GM23248 (cell line): Measurements from ENCODE around the gene TANK. TPM values are rescaled to one million over a fixed set of nuclear protein-coding genes. Genes with fewer than 3 reads are reported as not detected.

ENCODE experiments used
- DNase-seq: peaks from one replicate; pipeline ENCODE4 v3.0.0-alpha.2; 2015
- H2AFZ ChIP-seq: fragments of 200-600 bp; sonication (generic); 2 replicates; pipeline ENCODE4 v1.6.1; 2016; ENCODE audit warnings: antibody characterized with exemption
- H3F3A ChIP-seq: fragments of 200-600 bp; sonication (generic); 2 replicates; pipeline ENCODE4 v1.6.1; 2016; ENCODE audit warnings: mild to moderate bottlenecking, antibody characterized with exemption, mixed run types; ENCODE audit not compliant: insufficient read depth
- H3K27ac ChIP-seq: fragments of 200-600 bp; sonication (generic); 2 replicates; pipeline ENCODE4 v1.5.1; 2016; ENCODE audit warnings: mild to moderate bottlenecking
- H3K27me3 ChIP-seq: fragments of 200-600 bp; sonication (generic); replicated peaks from 2 replicates; pipeline ENCODE4 v1.6.1; 2016; ENCODE audit warnings: mild to moderate bottlenecking; ENCODE audit not compliant: insufficient read depth
- H3K36me3 ChIP-seq: fragments of 200-600 bp; sonication (generic); 2 replicates; pipeline ENCODE4 v1.6.1; 2016; ENCODE audit warnings: low read depth, mild to moderate bottlenecking
- H3K4me1 ChIP-seq: fragments of 200-600 bp; sonication (generic); 2 replicates; pipeline ENCODE4 v1.6.1; 2016; ENCODE audit warnings: mild to moderate bottlenecking; ENCODE audit not compliant: insufficient read depth
- H3K4me2 ChIP-seq: fragments of 200-600 bp; sonication (generic); one replicate; pipeline ENCODE4 v1.6.1; 2016; ENCODE audit warnings: mild to moderate bottlenecking; ENCODE audit not compliant: unreplicated experiment
- H3K4me3 ChIP-seq: fragments of 200-600 bp; sonication (generic); 2 replicates; pipeline ENCODE4 v1.5.1; 2016; ENCODE audit warnings: mild to moderate bottlenecking
- H3K79me2 ChIP-seq: fragments of 200-600 bp; sonication (generic); 2 replicates; pipeline ENCODE4 v1.6.1; 2016; ENCODE audit warnings: mild to moderate bottlenecking; ENCODE audit not compliant: insufficient read depth
- H3K9ac ChIP-seq: fragments of 200-600 bp; sonication (generic); 2 replicates; pipeline ENCODE4 v1.6.1; 2016; ENCODE audit warnings: mild to moderate bottlenecking
- H3K9me2 ChIP-seq: fragments of 200-600 bp; sonication (generic); 2 replicates; pipeline ENCODE4 v1.6.1; 2016; ENCODE audit warnings: mixed run types, mild to moderate bottlenecking, moderate library complexity; ENCODE audit not compliant: insufficient read depth
- H3K9me3 ChIP-seq: fragments of 200-600 bp; sonication (generic); one replicate; pipeline ENCODE4 v1.6.1; 2017; ENCODE audit warnings: low read depth
- H4K20me1 ChIP-seq: fragments of 200-600 bp; sonication (generic); 2 replicates; pipeline ENCODE4 v1.6.0; 2016; ENCODE audit not compliant: insufficient read depth
- EZH2 ChIP-seq: fragments of 200-600 bp; sonication (generic); IDR thresholded peaks from 2 replicates; pipeline ENCODE4 v1.6.1; 2018; ENCODE audit warnings: antibody characterized with exemption, mild to moderate bottlenecking; ENCODE audit not compliant: insufficient read depth, poor library complexity, severe bottlenecking
- EZH2phosphoT487 ChIP-seq: fragments of 200-600 bp; sonication (generic); IDR thresholded peaks from 2 replicates; pipeline ENCODE4 v1.6.1; 2018; ENCODE audit warnings: antibody characterized with exemption, moderate library complexity, mild to moderate bottlenecking, low read depth; ENCODE audit not compliant: insufficient read depth
- WGBS, 2 experiments: methylation state at CpG; one replicate each; pipeline ENCODE4 v1.1.6; 2015 to 2017; ENCODE audit warnings: low lambda C conversion rate in 2 of 2, low coverage in 1 of 2; ENCODE audit errors: missing lambda C conversion rate in 2 of 2; 5-methylcytosine and 5-hydroxymethylcytosine counted together
- in situ Hi-C: fragments of 300-500 bp; cut with MboI; formaldehyde crosslinking; loops from 2 replicates; pipeline ENCODE4 v1.15.0; 2020
- polyA plus RNA-seq: library from polyadenylated mRNA; unstranded; fragments of >200 nt; fragmentation: Nextera tagmentation; extraction: Ambion mirVana; gene quantifications from 2 replicates; pipeline ENCODE4 v1.2.1, GENCODE V29; 2016
- total RNA-seq: library from RNA; depleted of rRNA; stranded (reverse); fragments of >200 nt; shearing (Covaris generic); gene quantifications from 2 replicates; pipeline ENCODE4 v1.2.3, GENCODE V29; 2014

The TANK gene
- total and polyA plus RNA-seq, 2 experiments from 2014 or later: 60.4 to 84.4 TPM

- 10 to 14% methylated on average over 3 of the region's 3 CpGs for WGBS, 2 experiments
- Histone ChIP-seq H3K4me1 (peaks cover 26% of the 10 kb centered on the region), H3K27ac (peak overlapping the region; percentile 65), H2AFZ (0 out of 2 replicates have a peak overlapping the region, but pooled peaks have one; percentile 4), H3K4me3 (0 out of 2 replicates have a peak overlapping the region, but pooled peaks have one; percentile 7), H3K9ac (no peak overlapping the region; the same call in 1 of the 2 replicates), H3K9me3 (no peaks in the 10 kb centered on the region), H3K36me3 (no peaks in the 10 kb centered on the region), H3K27me3 (no peaks in the 10 kb centered on the region), H4K20me1 (no peaks in the 10 kb centered on the region), H3K9me2 (no peaks in the 10 kb centered on the region), H3K4me2 (peak overlapping the region; percentile 47), H3F3A (peaks cover 8% of the 10 kb centered on the region), H3K79me2 (no peaks in the 10 kb centered on the region)
- TF ChIP-seq EZH2phosphoT487 (no peak), EZH2 (no peak)
- DNase-seq: peak; percentile 84
- in situ Hi-C loops: no loop called here
These were observed 20.9 kb upstream of the TANK start for GRCh38 chr2:161139098-161139987.

- H3K27me3 ChIP-seq: no peaks in the 10 kb centered on the region
- H3F3A ChIP-seq: peaks cover 8% of the 10 kb centered on the region
- in situ Hi-C loops: no loop called here
- WGBS, 2 experiments: 96 to 98% methylated on average over 2 of the region's 2 CpGs
- H3K36me3 ChIP-seq: no peaks in the 10 kb centered on the region
- H3K9ac ChIP-seq: no peak overlapping the region
- peaks cover 22% of the 10 kb centered on the region for H3K4me1 ChIP-seq
- H3K27ac ChIP-seq: no peak overlapping the region
- TF ChIP-seq EZH2phosphoT487 (no peak), EZH2 (no peak)
- no peak overlapping the region for H3K4me2 ChIP-seq
- no peaks in the 10 kb centered on the region for H3K9me2 ChIP-seq
- no peak for DNase-seq
- no peak overlapping the region for H3K4me3 ChIP-seq
- no peak overlapping the region for H2AFZ ChIP-seq
- H3K9me3 ChIP-seq: no peaks in the 10 kb centered on the region
- H3K79me2 ChIP-seq: no peaks in the 10 kb centered on the region
- no peaks in the 10 kb centered on the region for H4K20me1 ChIP-seq
These were observed 19.2 kb upstream of the TANK start for GRCh38 chr2:161141033-161141432.

GRCh38 chr2:161146209-161146775 lies 13.9 kb upstream of the TANK start:
- H3K4me3 ChIP-seq: no peak overlapping the region
- peaks cover 4% of the 10 kb centered on the region for H3K9me3 ChIP-seq
- H3K27me3 ChIP-seq: no peaks in the 10 kb centered on the region
- H4K20me1 ChIP-seq: no peaks in the 10 kb centered on the region
- H3K9me2 ChIP-seq: no peaks in the 10 kb centered on the region
- in situ Hi-C loops: no loop called here
- H3K27ac ChIP-seq: no peak overlapping the region
- H3K4me2 ChIP-seq: no peak overlapping the region
- no peak for TF ChIP-seq EZH2
- no peak for TF ChIP-seq EZH2phosphoT487
- no peaks in the 10 kb centered on the region for H3K79me2 ChIP-seq
- H2AFZ ChIP-seq: no peak overlapping the region
- H3K4me1 ChIP-seq: no peaks in the 10 kb centered on the region
- H3F3A ChIP-seq: no peaks in the 10 kb centered on the region
- no peak overlapping the region for H3K9ac ChIP-seq
- no peaks in the 10 kb centered on the region for H3K36me3 ChIP-seq
- DNase-seq: no peak

- peaks cover 8% of the 10 kb centered on the region for H3K9me3 ChIP-seq
- no peak overlapping the region for H2AFZ ChIP-seq
- H4K20me1 ChIP-seq: no peaks in the 10 kb centered on the region
- H3F3A ChIP-seq: no peaks in the 10 kb centered on the region
- no peaks in the 10 kb centered on the region for H3K9me2 ChIP-seq
- no peaks in the 10 kb centered on the region for H3K36me3 ChIP-seq
- H3K79me2 ChIP-seq: no peaks in the 10 kb centered on the region
- in situ Hi-C loops: no loop called here
- WGBS, 2 experiments: 69 to 85% methylated on average over 3 of the region's 3 CpGs
- no peak overlapping the region for H3K9ac ChIP-seq
- H3K4me1 ChIP-seq: no peaks in the 10 kb centered on the region
- H3K27me3 ChIP-seq: no peaks in the 10 kb centered on the region
- TF ChIP-seq EZH2 (no peak), EZH2phosphoT487 (no peak)
- H3K27ac ChIP-seq: no peak overlapping the region
- no peak overlapping the region for H3K4me3 ChIP-seq
- no peak for DNase-seq
- no peak overlapping the region for H3K4me2 ChIP-seq
These were observed 13.2 kb upstream of the TANK start for GRCh38 chr2:161146996-161147395.
